Activated CD8-positive, alpha-beta memory T cell treated with anti-CD3 and anti-CD28 coated beads, Interleukin-2, amount 50 U/mL, for 1 hour (primary cell): ENCODE measurements around the gene LHX5.

Source experiments
- DNase-seq: peaks from one replicate; pipeline ENCODE4 v3.0.0-alpha.2; 2020; ENCODE audit errors: extremely low read depth

LHX5 gene

GRCh38 chr12:113439606-113440030 is 32.1 kb downstream of the LHX5 start:
- DNase-seq, result no peak

GRCh38 chr12:113439301-113439597 is 32.4 kb downstream of the LHX5 start:
- DNase-seq, result no peak

- no peak for DNase-seq
Observed at GRCh38 chr12:113438523-113439300, 33.0 kb downstream of the LHX5 start.

- DNase-seq, result no peak
Observed at GRCh38 chr12:113437729-113438100, 34.0 kb downstream of the LHX5 start.

- no peak for DNase-seq
Observed at GRCh38 chr12:113436993-113437728, 34.5 kb downstream of the LHX5 start.

- no peak for DNase-seq
Observed at GRCh38 chr12:113436586-113436985, 35.1 kb downstream of the LHX5 start.

- no peak for DNase-seq
Observed at GRCh38 chr12:113435367-113435766, 36.3 kb downstream of the LHX5 start.

GRCh38 chr12:113432986-113433385 is 38.7 kb downstream of the LHX5 start:
- no peak for DNase-seq

- no peak for DNase-seq
Observed at GRCh38 chr12:113428482-113428881, 43.2 kb downstream of the LHX5 start.

GRCh38 chr12:113427882-113428281 is 43.8 kb downstream of the LHX5 start:
- no peak for DNase-seq

- no peak for DNase-seq
Observed at GRCh38 chr12:113425960-113426453, 45.7 kb downstream of the LHX5 start.

GRCh38 chr12:113424915-113425823 is 46.5 kb downstream of the LHX5 start:
- DNase-seq, result no peak

GRCh38 chr12:113424456-113424855 is 47.2 kb downstream of the LHX5 start:
- DNase-seq, result no peak

GRCh38 chr12:113422886-113423669 is 48.6 kb downstream of the LHX5 start:
- no peak for DNase-seq

- no peak for DNase-seq
Observed at GRCh38 chr12:113422030-113422885, 49.4 kb downstream of the LHX5 start, which contains the start of gene SDSL. SDSL (plus strand) TSS chr12:113422380; CDS start chr12:113427983, 5,603 bp downstream.

GRCh38 chr12:113420996-113421595 is 50.6 kb downstream of the LHX5 start:
- DNase-seq, result no peak

GRCh38 chr12:113418213-113418879 is 53.3 kb downstream of the LHX5 start:
- DNase-seq, result no peak

GRCh38 chr12:113416091-113416754 is 55.4 kb downstream of the LHX5 start:
- DNase-seq, result no peak

GRCh38 chr12:113414519-113415038 is 57.1 kb downstream of the LHX5 start:
- DNase-seq, result no peak
